ENCODE measurements around the gene CARMIL1. TPM values are rescaled to one million over a fixed set of nuclear protein-coding genes. Genes with fewer than 3 reads are reported as not detected.

The CARMIL1 gene
- total RNA-seq, 4 donors from 2014 or later = 13.6 to 33.2 (median 22.2) TPM

DNA sequence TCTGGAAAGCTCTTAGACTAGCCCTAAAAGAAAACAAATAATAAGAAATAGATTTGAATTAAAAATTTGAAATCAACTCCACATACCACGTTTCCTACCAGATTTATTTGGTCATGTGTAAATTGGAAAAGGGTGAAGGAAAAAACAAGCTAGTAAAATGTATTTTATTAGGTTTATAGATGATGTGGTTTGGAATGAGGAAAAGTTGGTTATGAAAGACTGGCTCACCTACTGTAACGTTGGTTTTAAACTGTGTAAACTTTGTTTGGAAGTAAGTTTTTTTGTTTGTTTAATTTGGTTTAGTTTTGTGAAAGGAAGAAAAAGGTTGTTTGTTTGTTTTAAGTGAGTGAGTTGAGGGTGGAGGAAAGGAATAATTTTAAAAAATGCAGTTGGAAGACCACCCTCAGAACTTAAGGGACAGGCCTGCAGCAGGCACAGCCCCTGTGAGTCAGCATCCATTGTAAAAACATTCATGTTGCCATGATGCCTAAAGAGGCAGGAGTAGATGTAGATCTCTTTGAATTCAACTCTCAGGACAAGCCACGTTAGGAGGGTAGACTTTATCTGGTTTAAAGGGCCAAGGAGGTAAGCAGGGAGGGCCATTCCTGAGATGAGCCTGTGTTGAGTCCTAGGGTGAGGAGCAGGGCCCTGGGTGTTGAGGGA is 279.1 kb downstream of the CARMIL1 start:
- H3K9me3 ChIP-seq = no peaks in the 10 kb centered on the region
- TF ChIP-seq EP300 (IDR thresholded peaks at IDR 0.05) = no peak
- no peak for TF ChIP-seq POLR2AphosphoS5 (IDR thresholded peaks at IDR 0.05)
- TF ChIP-seq, protein P1, sequence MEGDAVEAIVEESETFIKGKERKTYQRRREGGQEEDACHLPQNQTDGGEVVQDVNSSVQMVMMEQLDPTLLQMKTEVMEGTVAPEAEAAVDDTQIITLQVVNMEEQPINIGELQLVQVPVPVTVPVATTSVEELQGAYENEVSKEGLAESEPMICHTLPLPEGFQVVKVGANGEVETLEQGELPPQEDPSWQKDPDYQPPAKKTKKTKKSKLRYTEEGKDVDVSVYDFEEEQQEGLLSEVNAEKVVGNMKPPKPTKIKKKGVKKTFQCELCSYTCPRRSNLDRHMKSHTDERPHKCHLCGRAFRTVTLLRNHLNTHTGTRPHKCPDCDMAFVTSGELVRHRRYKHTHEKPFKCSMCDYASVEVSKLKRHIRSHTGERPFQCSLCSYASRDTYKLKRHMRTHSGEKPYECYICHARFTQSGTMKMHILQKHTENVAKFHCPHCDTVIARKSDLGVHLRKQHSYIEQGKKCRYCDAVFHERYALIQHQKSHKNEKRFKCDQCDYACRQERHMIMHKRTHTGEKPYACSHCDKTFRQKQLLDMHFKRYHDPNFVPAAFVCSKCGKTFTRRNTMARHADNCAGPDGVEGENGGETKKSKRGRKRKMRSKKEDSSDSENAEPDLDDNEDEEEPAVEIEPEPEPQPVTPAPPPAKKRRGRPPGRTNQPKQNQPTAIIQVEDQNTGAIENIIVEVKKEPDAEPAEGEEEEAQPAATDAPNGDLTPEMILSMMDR (IDR thresholded peaks at IDR 0.05) = no peak
- no peak for TF ChIP-seq POLR2A (IDR thresholded peaks at IDR 0.05)
- H3K27me3 ChIP-seq = no peaks in the 10 kb centered on the region
- no peak overlapping the region for H3K27ac ChIP-seq
- no peaks in the 10 kb centered on the region for H3K36me3 ChIP-seq
- no peak for DNase-seq (ENCODE audit: low spot score in 2 of 2)
- H3K4me1 ChIP-seq = no peaks in the 10 kb centered on the region
- no peak overlapping the region for H3K4me3 ChIP-seq
- WGBS = 73% methylated on average over 3 of the region's 3 CpGs

DNA sequence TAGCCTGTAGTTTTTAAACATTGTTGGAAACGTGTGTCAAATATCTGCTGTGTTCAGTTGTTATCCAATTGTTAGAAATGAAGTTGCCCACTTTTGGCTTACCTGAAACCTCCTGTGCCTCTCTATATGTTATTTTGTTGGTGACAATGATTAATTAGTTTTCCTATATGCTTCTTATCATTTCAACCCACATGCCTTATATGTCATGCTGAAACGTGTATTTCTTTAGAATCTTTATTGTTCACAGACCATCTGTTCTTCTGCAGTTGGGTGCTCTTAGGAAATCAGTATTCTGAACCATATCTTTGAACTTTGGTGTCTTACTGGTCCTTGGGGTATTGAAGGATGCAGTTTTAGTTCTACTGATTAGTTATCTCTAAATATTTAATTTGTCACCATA is 281.7 kb downstream of the CARMIL1 start:
- no peaks in the 10 kb centered on the region for H3K27me3 ChIP-seq
- no peaks in the 10 kb centered on the region for H3K9me3 ChIP-seq
- H3K4me3 ChIP-seq = no peak overlapping the region
- TF ChIP-seq, protein P1 (IDR thresholded peaks at IDR 0.05) = no peak
- TF ChIP-seq POLR2AphosphoS5 (IDR thresholded peaks at IDR 0.05) = no peak
- TF ChIP-seq POLR2A (IDR thresholded peaks at IDR 0.05) = no peak
- no peak for TF ChIP-seq EP300 (IDR thresholded peaks at IDR 0.05)
- H3K27ac ChIP-seq = no peak overlapping the region
- H3K4me1 ChIP-seq = no peaks in the 10 kb centered on the region
- 64% methylated on average over 2 of the region's 2 CpGs for WGBS
- no peak for DNase-seq (ENCODE audit: low spot score in 2 of 2)
- no peaks in the 10 kb centered on the region for H3K36me3 ChIP-seq

DNA sequence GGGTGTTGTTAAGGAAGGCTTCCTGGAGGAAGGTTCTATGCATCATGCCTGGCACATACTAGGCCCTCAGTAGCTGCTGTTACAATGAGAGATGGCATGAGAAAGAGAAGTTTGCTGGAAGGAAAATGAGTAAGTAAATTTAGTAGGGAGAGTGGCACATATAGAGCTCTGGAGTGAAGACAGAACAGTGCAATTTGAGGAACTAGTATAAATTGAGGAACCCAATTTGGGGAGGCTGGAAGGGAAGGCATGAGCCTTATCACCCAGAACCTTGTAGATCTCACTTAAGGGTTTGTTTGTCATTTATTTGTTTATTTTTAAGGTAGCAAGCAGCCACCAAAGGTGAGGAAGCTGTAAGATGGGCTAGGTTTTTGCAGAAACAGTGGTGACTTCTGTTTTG is 285.8 kb downstream of the CARMIL1 start:
- Histone ChIP-seq H3K27me3 (no peaks in the 10 kb centered on the region), H3K36me3 (no peaks in the 10 kb centered on the region), H3K9me3 (no peaks in the 10 kb centered on the region), H3K27ac (no peak overlapping the region), H3K4me1 (no peaks in the 10 kb centered on the region), H3K4me3 (no peak overlapping the region)
- no peak for DNase-seq (ENCODE audit: low spot score in 2 of 2)
- TF ChIP-seq POLR2AphosphoS5 (IDR thresholded peaks at IDR 0.05) (no peak), EP300 (IDR thresholded peaks at IDR 0.05) (no peak), POLR2A (IDR thresholded peaks at IDR 0.05) (no peak)
- TF ChIP-seq, protein P1 (IDR thresholded peaks at IDR 0.05) = no peak

DNA sequence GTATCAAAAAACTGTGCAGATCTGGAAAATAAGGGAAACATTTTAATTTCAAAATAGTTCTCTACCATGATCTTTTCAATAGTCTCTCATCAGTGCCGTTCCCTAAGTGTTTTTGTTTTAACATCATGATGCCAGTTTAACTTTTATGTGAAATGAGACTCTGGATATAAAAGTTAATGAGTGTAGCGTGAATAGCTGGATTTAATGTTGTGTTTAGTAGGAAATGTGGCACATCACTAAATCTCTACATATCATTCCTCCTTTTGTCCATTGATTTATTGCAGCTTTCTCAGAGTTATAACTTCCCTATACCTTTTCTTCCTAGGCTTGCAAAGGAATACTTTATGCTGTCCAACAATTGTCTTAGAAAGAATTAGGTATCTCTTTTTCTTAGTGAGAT is 291.4 kb downstream of the CARMIL1 start:
- Histone ChIP-seq H3K9me3 (no peaks in the 10 kb centered on the region), H3K36me3 (no peaks in the 10 kb centered on the region), H3K4me3 (no peak overlapping the region), H3K27me3 (no peaks in the 10 kb centered on the region), H3K27ac (no peak overlapping the region), H3K4me1 (no peaks in the 10 kb centered on the region)
- WGBS = 86% methylated on average over 2 of the region's 2 CpGs
- no peak for TF ChIP-seq POLR2A (IDR thresholded peaks at IDR 0.05)
- TF ChIP-seq EP300 (IDR thresholded peaks at IDR 0.05) = no peak
- TF ChIP-seq, protein P1 (IDR thresholded peaks at IDR 0.05) = no peak
- TF ChIP-seq POLR2AphosphoS5 (IDR thresholded peaks at IDR 0.05) = no peak
- no peak for DNase-seq (ENCODE audit: low spot score in 2 of 2)

DNA sequence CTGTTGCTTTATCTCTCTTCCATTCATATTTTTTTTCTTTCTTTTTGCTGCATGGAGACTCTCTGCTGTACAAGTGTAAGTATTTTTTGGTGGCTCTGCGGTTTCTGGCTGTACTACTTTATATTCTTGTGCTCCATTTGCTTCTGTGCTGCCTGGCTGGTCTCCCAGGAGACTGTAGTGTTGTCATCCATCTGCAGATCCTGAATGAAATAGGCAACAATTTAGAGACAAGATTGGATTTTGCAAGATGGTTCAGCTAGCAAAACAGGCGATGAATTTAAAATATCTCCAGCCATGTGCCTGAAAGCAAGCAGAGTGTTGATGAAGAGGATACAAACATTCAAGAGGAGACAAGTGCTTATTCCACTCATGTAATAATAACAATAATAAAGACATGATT is 297.7 kb downstream of the CARMIL1 start:
- no peaks in the 10 kb centered on the region for H3K27me3 ChIP-seq
- WGBS = 86% methylated on average over 2 of the region's 2 CpGs
- peaks cover 6% of the 10 kb centered on the region for H3K36me3 ChIP-seq
- H3K4me1 ChIP-seq = no peaks in the 10 kb centered on the region
- no peaks in the 10 kb centered on the region for H3K9me3 ChIP-seq
- no peak overlapping the region for H3K27ac ChIP-seq
- no peak for DNase-seq (ENCODE audit: low spot score in 2 of 2)
- TF ChIP-seq EP300 (IDR thresholded peaks at IDR 0.05) (no peak), POLR2A (IDR thresholded peaks at IDR 0.05) (no peak), POLR2AphosphoS5 (IDR thresholded peaks at IDR 0.05) (no peak)
- TF ChIP-seq, protein P1 (IDR thresholded peaks at IDR 0.05) = no peak
- H3K4me3 ChIP-seq = no peak overlapping the region

All from suprapubic skin (tissue), 4 donors.